Ovary (tissue), 3 donors: ENCODE results near the gene MAP4K2.

Experiments used
- CTCF ChIP-seq, 3 donors: fragments of 450-650 bp in 2 of 3; fragments of 200-600 bp in 1 of 3; IDR thresholded peaks; one replicate each; pipeline versions ENCODE4 v1.5.1 to v1.8.0; 2016 to 2022; ENCODE audit warnings: antibody characterized with exemption in 3 of 3, mild to moderate bottlenecking in 1 of 3
- POLR2A ChIP-seq: fragments of 450-650 bp; IDR thresholded peaks from one replicate; pipeline ENCODE4 v1.6.1; 2017; ENCODE audit warnings: antibody characterized with exemption, mild to moderate bottlenecking, moderate library complexity
- donor health status: DM: no; HTN: no; CAD: no.

DNA sequence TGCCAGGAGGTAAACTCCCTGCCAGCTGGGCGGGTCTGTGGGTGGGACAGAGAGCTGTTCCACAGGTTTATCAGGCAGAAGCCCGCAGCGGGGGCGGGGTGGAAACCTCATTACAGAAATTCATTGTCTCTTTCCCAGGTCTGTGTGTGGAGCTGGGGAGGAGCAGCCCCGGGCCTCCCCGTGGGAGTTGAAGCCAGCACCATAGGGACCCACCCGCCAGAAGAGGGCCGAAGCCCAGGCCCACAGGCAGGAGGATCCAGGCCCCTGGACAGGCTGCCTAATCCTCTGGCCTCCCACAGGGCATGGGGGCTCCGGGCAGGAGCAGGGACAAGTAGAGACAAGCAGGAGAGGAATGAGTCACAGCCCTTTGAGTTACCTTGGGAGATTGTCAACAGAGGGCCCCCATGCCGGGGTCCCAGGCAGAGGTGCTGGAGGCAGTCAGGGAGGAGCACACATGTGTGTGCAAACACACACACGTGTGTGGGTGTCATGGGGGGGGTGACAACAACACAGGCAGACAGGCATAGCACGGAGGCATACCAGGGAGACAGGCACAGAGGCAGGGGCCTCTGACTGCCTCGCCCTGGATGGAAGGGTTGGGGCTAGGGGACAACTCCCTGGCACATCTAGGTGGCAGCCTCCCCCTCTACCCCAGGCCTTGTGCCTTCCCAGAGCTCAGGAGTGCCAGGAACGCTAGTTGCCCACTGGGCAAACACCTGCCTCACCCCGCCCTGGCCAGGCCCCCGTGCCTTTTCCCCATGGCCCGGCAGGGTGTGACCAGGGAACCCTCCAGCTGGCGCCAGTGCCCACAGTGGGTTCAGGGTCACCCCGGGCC lies 40.1 kb upstream of the MAP4K2 start:
- no peak for TF ChIP-seq POLR2A
- no peak for TF ChIP-seq CTCF (IDR thresholded peaks at IDR 0.05)
